ENCODE measurements around the gene NUP98.

The NUP98 gene

DNA sequence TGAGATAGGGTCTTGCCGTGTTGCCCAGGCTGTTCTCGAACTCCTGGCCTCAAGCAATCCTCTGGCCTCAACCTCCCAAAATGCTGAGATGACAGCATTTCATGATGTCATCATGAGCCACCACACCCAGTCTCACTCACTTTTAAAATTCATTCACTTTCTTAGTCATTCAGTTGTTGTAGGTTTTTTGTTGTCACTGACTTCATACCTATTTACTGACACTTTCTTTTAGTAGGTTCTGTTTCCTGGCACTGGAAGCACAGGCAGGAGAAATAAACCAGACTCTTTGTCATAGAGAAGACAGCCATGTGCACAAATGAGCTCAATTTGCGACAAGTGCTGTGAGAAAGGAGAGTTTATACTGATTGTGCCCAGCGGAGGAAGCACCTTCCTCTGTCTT lies 166.0 kb downstream of the NUP98 start:
- H3K4me3 ChIP-seq (ENCODE audit: low read depth, low read length): no peak overlapping the region
- TF ChIP-seq, protein P1, sequence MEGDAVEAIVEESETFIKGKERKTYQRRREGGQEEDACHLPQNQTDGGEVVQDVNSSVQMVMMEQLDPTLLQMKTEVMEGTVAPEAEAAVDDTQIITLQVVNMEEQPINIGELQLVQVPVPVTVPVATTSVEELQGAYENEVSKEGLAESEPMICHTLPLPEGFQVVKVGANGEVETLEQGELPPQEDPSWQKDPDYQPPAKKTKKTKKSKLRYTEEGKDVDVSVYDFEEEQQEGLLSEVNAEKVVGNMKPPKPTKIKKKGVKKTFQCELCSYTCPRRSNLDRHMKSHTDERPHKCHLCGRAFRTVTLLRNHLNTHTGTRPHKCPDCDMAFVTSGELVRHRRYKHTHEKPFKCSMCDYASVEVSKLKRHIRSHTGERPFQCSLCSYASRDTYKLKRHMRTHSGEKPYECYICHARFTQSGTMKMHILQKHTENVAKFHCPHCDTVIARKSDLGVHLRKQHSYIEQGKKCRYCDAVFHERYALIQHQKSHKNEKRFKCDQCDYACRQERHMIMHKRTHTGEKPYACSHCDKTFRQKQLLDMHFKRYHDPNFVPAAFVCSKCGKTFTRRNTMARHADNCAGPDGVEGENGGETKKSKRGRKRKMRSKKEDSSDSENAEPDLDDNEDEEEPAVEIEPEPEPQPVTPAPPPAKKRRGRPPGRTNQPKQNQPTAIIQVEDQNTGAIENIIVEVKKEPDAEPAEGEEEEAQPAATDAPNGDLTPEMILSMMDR (IDR thresholded peaks at IDR 0.05; ENCODE audit: borderline replicate concordance, insufficient read depth, low read depth, low read length): no peak

GRCh38 chr11:3627291-3627690 lies 170.1 kb downstream of the NUP98 start:
- H3K4me3 ChIP-seq (ENCODE audit: low read depth, low read length): no peak overlapping the region
- TF ChIP-seq, protein P1 (IDR thresholded peaks at IDR 0.05; ENCODE audit: borderline replicate concordance, insufficient read depth, low read depth, low read length): no peak

DNA sequence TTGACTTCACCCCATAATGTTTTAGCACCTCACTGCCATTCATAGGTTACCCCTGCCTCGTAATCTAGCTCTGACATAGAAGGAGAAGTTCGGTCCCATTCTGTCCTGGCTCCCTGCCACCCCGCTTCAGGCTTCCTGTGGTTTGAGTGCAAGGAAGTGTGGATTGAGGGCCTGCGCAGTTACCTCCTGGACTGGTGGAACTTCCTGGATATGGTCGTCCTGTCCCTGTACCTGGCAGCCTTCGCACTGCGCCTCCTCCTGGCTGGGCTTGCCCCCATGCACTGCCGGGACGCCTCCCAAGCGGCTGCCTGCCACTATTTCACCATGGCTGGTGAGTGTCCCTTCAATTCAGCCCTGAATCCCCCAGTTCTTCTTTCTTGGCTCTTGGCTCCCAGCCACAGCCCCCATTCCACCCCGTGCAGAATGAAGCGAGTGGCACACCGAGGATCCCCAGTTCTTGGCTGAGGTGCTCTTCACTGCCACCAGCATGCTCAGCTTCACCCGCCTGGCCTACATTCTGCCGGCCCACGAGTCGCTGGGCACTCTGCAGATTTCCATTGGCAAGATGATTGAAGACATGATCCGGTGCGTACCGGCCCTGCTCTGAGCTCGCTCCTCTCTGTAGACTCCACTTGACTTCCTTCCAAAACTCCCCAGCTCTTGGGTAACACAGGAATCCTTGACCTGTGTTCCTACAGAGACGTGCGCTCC lies 170.9 kb downstream of the NUP98 start:
- no peak overlapping the region for H3K4me3 ChIP-seq (ENCODE audit: low read depth, low read length)
- TF ChIP-seq, protein P1 (IDR thresholded peaks at IDR 0.05; ENCODE audit: borderline replicate concordance, insufficient read depth, low read depth, low read length): no peak

Measured in GM12875 (cell line).